HG03039 (cell line): ENCODE results near the gene BAG5.
"Not testable (repeated sequence)": the region's sequence is repeated elsewhere in the genome, so short reads cannot be mapped to it uniquely, and the experiment has no call there.

ENCODE experiments used
- ATAC-seq: cut with Tn5 transposase; IDR thresholded peaks from one replicate; pipeline ENCODE4 v1.9.1; 2021; ENCODE audit warnings: mild to moderate bottlenecking, moderate library complexity; ENCODE audit not compliant: unreplicated experiment

Gene BAG5

GRCh38 chr14:103525430-103526246 lies 36.8 kb downstream of the BAG5 start:
- not testable (repeated sequence) for ATAC-seq

GRCh38 chr14:103524002-103524935 lies 38.2 kb downstream of the BAG5 start:
- ATAC-seq = no peak

- no peak for ATAC-seq
Measured at GRCh38 chr14:103523575-103523954, 38.9 kb downstream of the BAG5 start.

- no peak for ATAC-seq
Measured at GRCh38 chr14:103522649-103523574, 39.5 kb downstream of the BAG5 start, which contains the start of gene CKB. TSS of gene CKB (minus strand) at chr14:103522830. CDS start at chr14:103522493, 337 bp downstream.

- ATAC-seq = no peak
Measured at GRCh38 chr14:103521951-103522563, 40.4 kb downstream of the BAG5 start.

GRCh38 chr14:103521438-103521950 lies 41.0 kb downstream of the BAG5 start:
- ATAC-seq = no peak

- no peak for ATAC-seq
Measured at GRCh38 chr14:103520657-103521437, 41.6 kb downstream of the BAG5 start.

GRCh38 chr14:103520269-103520656 lies 42.2 kb downstream of the BAG5 start:
- no peak for ATAC-seq

- no peak for ATAC-seq
Measured at GRCh38 chr14:103519837-103520212, 42.6 kb downstream of the BAG5 start.

- ATAC-seq = no peak
Measured at GRCh38 chr14:103519043-103519836, 43.2 kb downstream of the BAG5 start.

GRCh38 chr14:103518422-103519042 lies 43.9 kb downstream of the BAG5 start:
- no peak for ATAC-seq

- no peak for ATAC-seq
Measured at GRCh38 chr14:103517721-103518421, 44.6 kb downstream of the BAG5 start.

GRCh38 chr14:103517174-103517566 lies 45.3 kb downstream of the BAG5 start:
- no peak for ATAC-seq

GRCh38 chr14:103516426-103517173 lies 45.9 kb downstream of the BAG5 start:
- no peak for ATAC-seq

- no peak for ATAC-seq
Measured at GRCh38 chr14:103514596-103515421, 47.6 kb downstream of the BAG5 start.
